ENCODE data around the gene CEP83. TPM values are rescaled to one million over a fixed set of nuclear protein-coding genes. Genes with fewer than 3 reads are reported as not detected.

CEP83 gene
- total and polyA plus RNA-seq, 9 of the 15 experiments (the other 6 are each of a cell fraction or from before 2014, with no cell fraction given): 5.3 to 40.5 (median 31.3) TPM

- Histone ChIP-seq H3K9ac (ENCODE audit: insufficient read depth in 1 of 2, low read depth in 2 of 2, low read length in 2 of 2) (no peak overlapping the region), H3K9me1 (ENCODE audit: control insufficient read depth, insufficient read depth, low read length) (no peaks in the 10 kb centered on the region), H3K27me3 (ENCODE audit: control insufficient read depth in 2 of 2, insufficient read depth in 2 of 2, low read length in 2 of 2) (peaks cover 16 to 22% of the 10 kb centered on the region in 2 experiments), H3K4me3 (no peak overlapping the region), H3K27ac (ENCODE audit: extremely low read depth, low read depth, low read length) (no peak overlapping the region), H3K4me2 (ENCODE audit: insufficient read depth, low read length) (no peak overlapping the region), H3K79me2 (ENCODE audit: control insufficient read depth, insufficient read depth, low read length) (no peaks in the 10 kb centered on the region), H3K4me1 (replicated peaks in 1 of 2; ENCODE audit: control insufficient read depth in 2 of 2, insufficient read depth in 2 of 2, low read length in 2 of 2) (no peaks in the 10 kb centered on the region), H4K20me1 (replicated peaks; ENCODE audit: control insufficient read depth, insufficient read depth, low read length) (no peaks in the 10 kb centered on the region), H3K36me3 (ENCODE audit: control insufficient read depth, insufficient read depth, low read length) (no peaks in the 10 kb centered on the region), H2AFZ (ENCODE audit: low read depth, low read length) (no peak overlapping the region), H3K9me3 (replicated peaks; ENCODE audit: control insufficient read depth, insufficient read depth, low read depth, low read length) (no peaks in the 10 kb centered on the region)
- BruUV-seq (replicated peaks): no TSS peak
- 4% methylated on average over 5 of the region's 5 CpGs for WGBS (ENCODE audit: insufficient coverage, low coverage, missing lambda C conversion rate)
- ChIA-PET POLR2A (no interaction called here), CTCF (ENCODE audit: low intra/inter-chr PET ratio) (no interaction called here)
- in situ Hi-C loops (cut with MboI): no loop called here
- DNase-seq (ENCODE audit: extremely low read depth in 1 of 4, low spot score in 3 of 4) (no peak), ATAC-seq (no peak), FAIRE-seq (no peak)
- TF ChIP-seq ZNF407 (IDR thresholded peaks at IDR 0.05; ENCODE audit: low read depth) (no peak), SPI1 (IDR thresholded peaks at IDR 0.05; ENCODE audit: borderline replicate concordance, low read depth, low read length) (peak; percentile 38; the same call in 1 of the 2 replicates)
- intact Hi-C loops (cut with micrococcal nuclease): no loop called here
Observed at GRCh38 chr12:94272280-94272679, 187.4 kb downstream of the CEP83 start.

Data from K562 (cell line).